NCI-H2029 (cell line): ENCODE results near the gene GOPC.
A peak's percentile ranks its signal among the peaks of the same experiment; 100 is the strongest.
"Not testable (repeated sequence)": the region's sequence is repeated elsewhere in the genome, so short reads cannot be mapped to it uniquely, and the experiment has no call there.

Experiments
- DNase-seq: peaks from one replicate; lab custom pipeline; 2025; lab: John Stamatoyannopoulos, UW

GOPC gene

DNA sequence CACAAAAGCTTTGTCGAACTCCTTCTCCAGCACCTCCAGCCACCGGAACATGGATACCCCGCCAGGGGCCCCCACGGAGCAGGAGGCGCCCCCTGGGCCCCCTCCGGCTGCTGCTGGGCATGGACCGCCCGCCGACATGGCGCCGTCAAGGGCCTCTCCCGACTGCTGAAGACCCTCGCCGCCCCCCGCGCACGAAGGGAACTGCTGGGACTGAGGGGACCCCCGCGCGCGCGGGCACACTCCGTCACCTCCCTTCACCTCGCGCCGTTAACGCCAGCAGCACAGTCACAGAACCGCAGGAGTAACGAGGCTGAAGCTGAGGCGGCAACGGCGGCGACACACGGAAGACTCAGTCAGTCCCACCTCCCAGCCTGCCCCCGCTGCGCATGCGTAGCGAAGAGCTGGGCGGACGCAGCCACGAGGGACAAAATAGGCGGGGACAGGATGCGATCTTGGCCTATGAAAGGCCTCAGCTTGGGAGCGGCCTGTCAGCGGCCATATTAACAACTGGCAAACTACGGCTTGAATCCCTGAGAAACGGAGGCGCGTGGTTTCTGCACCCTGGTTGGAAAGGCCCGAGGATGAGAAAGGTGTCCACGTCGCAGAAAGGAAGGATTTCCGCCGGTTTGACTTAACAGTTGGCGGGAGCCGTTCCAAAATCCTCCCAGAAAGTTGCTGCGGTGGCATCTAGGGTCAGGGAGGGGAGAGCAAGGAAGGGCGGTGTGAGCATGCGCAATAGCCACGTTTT lies at the start of gene GOPC:
Gene GOPC (minus strand): TSS at position 361 of the 748 bp plus-strand sequence. CDS start 223 bp downstream, at position 138.
- DNase-seq: peak; percentile 99

DNA sequence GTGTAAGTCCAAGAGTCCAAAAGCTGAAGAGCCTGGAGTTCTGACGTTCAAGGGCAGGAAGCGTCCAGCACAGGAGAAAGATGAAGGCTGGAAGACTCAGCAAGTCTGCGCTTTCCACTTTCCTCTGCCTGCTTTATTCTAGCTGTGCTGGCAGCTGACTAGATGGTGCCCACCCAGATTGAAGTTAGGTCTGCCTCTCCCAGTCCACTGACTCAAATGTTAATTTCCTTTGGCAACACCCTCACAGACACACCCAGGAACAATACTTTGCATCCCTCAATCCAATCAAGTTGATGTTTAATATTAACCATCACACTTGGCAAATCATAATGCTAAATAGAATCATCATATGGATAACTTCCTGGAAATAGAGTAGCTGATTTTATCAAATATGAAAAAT lies 49.7 kb upstream of the GOPC start:
- not testable (repeated sequence) for DNase-seq

DNA sequence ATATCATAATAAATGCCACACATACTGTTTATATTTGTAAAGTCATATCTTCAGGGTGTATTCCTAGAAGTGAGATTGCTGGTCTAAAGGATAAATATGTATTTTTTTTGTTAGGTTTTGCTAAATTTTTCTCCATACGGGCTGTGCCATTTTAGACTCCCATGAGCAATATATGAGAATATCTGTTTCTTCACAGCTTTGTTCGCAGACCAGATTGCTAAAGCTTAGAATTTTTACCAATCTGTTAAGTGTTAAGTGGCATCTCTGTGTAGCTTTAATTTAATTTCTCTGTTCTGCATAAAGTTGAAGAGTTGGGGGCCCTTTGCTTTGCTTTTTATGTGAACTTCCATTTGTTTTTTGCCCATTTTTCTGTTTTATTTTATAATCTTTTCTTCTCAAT lies 40.7 kb upstream of the GOPC start:
- no peak for DNase-seq

DNA sequence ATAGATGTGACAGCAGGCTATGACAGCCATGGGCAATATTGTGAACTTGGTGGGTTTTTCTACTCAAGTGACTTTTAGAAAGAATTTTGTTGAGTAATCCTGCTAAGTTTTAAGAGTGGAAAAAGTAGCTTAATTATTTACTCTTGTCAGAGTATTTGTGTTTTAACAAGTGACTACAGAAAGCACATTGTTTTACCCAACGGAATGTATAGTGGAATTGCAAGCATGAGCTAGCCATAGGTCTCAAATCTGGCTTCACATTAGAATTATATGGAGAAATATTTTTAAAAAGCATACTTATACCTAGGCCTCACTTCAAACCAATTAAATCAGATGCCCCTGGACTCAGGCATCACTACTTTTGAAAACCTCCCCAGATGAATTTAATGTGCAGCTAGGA lies 35.5 kb upstream of the GOPC start:
- DNase-seq: no peak

DNA sequence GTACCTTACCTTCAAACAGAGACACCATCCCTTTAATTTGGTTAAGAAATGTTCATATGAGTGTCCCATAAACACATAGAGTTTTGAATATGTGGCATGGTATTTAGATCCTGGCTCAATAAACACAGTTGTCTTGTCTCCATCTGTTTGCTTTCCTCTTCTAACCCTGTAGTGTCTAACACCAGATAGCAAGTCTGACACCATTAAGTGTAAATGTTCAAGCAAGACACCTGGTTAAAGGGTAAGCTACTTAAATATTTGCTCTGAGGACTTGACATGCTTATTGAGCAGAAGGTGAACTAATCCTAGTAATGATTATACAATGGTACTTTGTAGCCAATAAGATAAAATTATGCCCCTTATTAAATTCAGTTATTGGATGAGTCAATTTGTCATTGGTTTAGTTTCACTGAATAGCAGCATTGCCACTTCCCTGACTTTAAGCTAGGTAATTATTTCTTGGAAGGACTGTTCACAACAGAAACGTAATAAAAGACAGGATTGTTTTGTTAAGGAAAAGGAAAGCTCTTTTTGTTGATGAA lies 26.9 kb upstream of the GOPC start:
- DNase-seq: no peak

DNA sequence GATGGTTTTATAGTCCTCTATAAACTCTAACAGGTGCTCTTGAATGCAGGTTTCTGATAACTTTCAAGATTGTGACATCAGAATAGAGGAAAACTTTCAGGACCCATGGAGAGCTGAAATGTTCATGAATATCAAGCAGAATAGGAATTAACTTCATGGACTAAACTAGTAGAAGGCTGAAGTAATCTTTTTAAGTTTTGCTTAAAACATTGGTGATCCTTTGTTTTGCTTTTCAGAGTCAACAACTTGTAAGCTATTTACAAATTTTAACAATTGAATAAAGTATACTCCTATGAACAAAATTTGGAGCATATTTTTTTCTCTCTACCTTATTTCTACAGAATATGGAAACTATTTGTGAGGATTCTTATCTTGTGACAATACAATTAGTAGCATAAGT lies 25.2 kb upstream of the GOPC start:
- no peak for DNase-seq

DNA sequence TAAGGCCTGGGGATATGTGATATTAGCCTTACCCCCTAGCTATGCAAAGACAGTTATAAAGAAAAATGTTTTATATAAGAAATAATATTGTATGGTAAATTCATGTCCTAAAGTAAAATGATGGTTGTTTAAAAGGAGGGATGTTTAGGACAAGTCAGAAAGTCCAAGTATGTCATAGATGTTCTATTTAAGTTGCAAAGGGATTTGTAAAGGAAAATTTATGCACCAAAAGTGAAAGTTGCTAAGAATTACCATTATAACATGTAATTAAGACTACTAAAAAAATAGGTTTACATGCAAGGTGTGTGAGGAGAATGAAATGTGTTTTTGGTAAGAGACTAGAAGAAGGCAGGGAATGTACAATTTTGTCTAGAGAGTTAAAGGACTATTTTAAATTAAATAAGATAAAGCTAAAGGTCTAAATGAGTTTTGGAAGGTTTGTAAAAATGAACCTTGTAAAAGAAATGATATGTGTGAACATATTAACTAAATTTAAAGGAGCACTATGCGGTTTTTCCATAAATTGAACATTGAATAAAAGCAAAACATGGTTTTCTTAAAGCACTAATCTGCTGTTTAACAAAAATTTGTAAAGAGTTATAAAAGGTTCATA lies 22.7 kb upstream of the GOPC start:
- no peak for DNase-seq

DNA sequence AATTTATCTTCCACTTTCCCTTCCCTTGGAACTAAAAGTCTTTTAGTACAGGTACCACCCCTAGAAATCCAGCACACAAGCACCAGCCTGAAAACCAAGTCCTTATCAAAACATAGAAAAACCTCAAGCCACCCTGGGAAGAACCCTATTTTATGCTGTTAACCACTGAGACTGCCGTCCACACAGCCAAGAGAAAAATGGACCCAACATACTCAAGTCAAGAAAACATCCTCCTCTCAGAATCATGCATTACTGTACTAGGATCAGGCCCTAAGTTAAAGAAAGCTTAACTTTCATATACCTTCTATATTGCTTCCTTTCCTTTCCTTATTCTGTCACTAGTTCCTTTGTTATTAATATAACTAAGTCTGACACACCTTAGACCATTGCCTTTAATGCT lies 16.9 kb upstream of the GOPC start:
- DNase-seq: no peak

DNA sequence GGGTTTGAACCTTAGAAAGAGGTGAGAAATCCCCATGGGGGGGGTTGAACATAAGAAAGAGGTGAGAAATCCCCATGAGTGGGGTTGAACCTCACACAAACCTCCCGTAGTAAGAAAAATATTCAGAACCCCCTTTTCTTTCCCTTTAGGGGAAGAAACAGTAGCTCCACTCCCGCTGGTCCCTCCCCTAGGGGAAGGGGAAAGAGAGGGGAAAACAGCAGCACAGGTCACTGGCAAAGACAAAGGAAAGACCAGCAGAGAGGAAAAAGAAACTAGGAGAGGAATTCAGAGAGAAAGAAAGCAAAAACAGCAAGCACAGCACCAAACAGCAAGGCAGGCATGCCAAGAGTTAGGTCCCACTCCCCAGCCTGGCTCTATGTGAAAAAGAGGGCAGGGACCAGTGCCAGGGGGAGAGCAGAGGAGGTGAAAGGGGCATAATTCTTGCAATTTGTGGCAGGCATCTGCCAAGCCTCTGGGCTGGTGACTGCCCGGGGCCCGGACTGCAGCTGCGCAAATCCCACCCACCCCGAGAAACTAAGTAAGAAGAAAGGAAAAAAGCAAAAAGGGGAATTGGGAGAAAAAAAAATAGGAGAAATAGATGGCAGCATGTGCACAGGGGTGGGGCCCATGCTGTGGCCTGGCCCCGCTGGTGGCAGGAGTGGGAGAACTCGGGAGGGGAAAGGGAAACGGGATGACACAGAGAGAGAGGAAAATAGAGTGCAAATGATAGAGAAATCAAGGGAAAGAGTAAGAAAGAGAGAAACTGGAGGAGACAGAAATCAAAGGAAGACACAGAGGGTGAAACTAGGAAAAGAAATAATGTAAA lies 15.1 kb upstream of the GOPC start:
- no peak for DNase-seq

DNA sequence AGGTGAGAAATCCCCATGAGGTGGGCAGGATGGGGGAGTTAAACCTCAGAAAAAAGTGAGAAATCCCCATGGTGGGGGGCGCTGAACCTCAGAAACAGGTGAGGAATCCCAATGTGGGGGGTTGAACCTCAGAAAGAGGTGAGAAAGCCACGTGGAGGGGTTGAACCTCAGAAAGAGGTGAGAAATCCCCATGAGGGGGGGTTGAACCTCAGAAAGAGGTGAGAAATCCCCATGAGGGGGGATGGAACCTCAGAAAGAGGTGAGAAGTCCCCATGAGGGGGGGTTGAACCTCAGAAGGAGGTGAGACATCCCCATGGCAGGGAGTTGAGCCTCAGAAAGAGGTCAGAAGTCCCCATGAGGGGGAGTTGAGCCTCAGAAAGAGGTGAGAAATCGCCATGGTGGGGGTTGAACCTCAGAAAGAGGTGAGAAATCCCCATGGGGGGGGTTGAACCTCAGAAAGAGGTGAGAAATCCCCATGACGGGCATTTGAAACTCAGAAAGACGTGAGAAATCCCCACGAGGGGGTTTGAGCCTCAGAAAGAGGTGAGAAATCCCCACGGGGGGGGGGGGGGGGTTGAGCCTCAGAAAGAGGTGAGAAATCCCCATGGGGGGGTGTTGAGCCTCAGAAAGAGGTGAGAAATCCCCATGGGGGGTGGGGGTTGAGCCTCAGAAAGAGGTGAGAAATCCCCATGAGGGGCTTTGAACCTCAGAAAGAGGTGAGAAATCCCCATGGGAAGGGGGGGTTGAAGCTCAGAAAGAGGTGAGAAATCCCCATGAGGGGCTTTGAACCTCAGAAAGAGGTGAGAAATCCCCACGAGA lies 14.3 kb upstream of the GOPC start:
- no peak for DNase-seq

DNA sequence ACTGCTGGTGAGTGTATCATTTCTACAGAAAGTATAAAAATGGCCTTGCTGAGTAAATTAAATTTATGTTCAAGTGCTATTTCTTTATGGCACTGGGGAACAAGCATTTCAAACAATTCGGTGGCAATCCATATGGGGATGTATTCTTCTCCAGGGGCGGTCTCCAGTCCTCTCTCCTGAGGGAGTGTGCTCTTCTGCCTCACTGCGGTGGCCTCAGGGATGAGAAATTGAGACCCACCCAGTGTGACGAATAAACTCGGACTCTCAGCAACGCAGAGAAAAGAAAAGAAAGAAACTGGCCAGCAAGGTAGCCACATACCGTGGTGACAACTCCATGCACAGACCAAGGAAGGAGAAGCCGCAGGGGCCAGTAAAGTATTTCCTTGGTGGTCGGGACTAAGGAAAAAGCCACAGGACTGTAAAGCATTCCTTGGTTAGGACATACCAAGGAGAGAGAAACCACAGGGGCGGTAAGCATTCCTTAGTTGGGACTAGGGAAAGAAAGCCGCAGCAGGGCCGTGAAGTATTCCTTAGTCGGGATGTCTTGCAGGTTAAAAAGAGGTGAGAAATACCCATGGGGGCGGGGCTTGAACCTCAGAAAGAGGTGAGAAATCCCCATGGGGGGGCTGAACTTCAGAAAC lies 13.6 kb upstream of the GOPC start:
- no peak for DNase-seq

DNA sequence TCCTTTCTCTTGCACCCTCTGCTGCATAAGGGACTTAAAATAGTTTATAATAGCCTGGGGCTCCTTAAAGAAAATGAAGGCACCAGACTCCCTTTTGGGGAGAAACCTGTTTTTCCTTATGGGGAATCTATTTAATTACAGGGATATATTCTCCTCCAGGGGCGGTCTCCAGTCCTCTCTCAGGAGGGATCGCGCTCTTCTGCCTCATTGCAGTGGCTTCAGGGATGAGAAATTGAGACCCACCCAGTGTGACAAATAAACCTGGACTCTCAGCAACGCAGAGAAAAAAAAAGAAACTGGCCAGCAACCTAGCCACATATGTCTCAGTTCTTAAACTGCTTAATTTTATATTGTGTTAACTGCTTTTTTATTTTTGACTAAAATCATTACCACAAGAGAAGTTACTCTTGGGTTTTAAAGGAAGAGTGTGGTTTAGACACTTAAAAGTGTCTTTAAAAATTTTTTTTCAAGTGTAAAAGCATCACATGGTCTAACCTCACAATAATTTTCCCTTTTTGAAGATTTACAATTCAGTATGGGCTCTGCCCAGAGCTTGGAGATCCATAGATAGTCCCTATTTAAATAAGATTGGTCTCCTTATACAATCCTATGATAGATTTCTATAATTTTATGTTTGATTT lies 11.7 kb upstream of the GOPC start:
- no peak for DNase-seq

DNA sequence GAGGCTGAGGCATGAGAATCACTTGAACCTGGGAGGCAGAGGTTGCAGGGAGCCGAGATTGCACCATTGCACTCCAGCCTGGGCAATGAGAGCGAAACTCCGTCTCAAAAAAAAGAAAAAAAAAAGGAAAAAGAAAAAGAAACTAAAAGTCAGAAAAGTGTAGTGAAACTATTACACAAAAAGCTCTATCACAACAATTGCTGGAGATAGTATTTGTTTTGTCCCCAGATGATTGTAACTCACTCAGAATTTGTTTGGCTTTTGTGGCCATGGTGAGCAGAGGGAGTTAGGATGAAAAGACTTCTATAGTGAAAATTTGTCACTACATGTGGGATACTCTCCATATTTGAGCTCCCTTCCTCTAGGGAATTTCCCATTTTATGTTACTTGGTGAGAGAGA lies 5.2 kb upstream of the GOPC start:
- no peak for DNase-seq

DNA sequence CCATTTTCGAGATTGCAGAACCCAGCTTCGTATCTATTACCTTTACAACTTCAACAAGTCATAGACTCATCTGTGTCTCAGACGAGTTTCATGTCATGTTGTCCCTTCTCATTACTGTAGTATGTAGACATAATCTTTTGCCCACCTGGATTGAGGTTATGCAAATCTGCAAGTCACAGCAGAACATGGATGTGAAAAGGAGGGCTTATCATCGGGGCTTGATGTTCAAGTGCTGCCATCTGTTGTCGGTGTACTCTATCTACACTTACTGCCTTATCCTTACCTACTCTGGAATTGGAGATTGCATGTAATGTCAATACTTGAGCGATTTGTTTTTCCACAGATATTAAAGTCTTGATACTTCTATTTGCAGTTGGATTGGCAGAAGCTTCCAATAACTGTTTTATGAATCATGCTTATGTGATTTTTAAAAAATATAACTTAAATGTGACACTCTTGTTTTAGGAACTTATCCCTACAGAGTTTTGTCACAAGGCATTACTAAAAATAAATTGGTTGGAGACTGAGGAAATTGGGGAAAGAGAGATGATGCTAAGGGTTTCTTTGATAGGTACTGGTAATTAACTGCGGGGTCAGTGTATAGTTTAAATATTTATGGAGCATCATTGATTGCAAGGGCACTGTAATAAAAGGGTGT lies 3.0 kb upstream of the GOPC start:
- peak; percentile 72 for DNase-seq

DNA sequence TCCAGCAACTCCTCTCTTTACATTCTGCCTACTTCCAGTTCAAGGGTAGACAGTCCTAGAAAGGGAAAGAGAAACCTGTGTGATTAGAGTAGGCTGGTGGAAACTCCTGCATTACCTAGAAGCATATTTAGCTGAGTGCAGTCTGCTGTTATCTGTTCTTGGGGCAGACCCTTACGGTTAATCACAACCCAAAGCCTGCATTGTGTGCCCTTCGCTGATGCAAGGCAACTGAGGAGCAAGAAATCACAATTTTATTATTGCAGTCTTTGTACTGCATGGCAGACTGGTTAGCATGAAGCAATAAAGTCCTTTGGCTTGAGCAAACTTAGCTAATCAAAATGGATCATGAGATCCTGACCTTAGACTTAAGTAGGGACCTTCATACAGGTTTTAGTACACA lies 1.5 kb upstream of the GOPC start:
- DNase-seq: no peak

DNA sequence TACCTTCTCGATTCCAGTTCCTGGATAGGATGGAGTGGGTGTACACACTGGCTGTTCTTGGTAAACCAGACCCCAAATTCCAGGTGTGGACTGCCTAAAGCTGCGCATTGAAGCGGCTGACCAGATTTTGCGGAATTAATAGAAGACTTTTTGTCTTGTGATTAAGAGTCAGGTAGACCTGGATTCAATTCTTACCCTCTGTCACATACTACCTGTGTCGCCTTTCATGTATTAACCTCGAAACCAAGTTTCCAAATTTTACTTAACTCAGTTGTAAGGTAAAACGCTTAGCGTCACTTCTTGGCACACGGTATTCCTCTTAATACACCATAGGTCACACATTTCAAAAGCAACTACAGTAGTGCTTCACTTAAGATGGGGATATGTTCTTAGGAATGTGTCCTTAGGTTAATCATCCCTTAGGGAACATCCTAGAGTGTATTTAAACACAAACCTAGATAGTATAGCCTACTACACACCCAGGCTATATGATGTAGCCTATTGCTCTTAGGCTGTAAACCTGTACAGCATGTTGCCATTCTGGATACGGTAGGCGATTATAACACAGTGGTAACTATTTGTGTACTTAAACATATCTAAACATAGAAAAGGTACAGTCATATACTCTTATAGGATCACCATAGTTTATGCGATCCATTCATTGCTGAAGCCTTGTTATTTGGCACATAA lies 733 bp upstream of the GOPC start:
- no peak for DNase-seq

DNA sequence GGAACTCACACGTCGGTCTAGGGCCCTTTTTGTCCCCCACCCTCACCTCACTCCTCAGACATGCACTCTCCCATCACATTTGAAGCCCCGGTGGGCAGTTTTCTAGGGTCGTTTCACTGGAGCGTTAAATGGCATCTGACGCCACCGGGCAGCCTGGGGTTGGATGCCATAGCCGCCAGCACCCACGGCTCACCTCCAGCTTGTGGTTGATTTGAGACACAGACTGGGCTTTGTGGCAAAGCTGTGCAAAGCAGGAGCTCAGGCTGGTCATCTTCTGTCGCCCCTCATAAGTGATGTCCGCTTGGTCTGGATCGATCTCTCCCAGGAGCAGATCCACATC lies 530 bp downstream of the GOPC start:
- no peak for DNase-seq

DNA sequence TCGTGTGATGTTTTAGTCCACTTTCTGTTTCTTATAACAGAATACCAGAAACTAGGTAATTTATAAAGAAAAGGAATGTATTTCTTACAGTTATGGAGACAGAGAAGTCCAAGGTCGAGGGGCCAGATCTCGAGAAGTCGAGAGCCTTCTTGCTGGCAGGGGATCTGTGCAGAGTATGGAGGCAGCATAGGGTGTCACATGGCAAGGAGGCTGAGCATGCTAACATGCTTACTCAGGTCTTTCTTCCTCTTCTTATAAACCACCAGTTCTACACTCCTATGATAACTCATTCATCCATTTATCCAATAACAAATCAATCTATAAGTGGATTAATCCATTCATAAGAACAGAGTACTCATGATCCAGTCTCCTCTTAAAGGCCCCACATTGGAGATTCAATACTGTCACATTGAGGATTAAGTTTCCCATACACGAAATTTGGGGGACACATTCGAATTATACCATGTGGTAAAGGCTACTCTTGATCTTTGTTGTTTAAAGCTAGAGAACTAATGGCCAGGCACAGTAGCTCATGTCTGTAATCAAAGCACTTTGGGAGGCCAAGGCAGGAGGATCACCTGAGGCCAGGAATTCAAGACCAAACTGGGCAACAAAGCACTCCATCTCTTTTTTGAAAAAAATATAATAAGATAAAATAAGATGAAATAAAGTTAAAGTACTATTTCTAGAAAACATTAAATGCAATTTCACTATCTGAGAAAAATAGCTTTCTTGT lies 2.1 kb downstream of the GOPC start:
- no peak for DNase-seq

DNA sequence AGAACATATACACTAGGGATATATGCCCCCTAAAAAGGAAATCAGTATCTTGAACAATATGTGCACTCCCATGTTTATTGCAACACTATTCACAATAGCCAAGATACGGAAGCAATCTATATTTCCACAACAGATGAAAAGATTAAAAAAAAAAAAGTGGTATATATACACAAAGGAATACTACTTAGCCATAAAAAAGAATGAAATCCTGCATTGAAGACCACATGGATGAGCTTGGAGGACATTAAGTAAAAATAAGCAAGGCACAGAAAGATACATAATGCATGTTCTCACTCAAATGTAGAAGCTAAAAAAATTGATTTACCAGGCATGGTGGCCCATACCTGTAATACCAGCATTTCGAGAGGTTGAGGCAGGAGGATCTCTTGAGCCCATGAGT lies 4.6 kb downstream of the GOPC start:
- no peak for DNase-seq
